ENCODE measurements around the gene SVOP.

The SVOP gene

GRCh38 chr12:108935159-108935763 is 85.6 kb downstream of the SVOP start:
- TF ChIP-seq CTCF (conservative IDR thresholded peaks at IDR 0.05; ENCODE audit: low read depth, low read length) = no peak
- no peak overlapping the region for H3K27ac ChIP-seq
- H3K4me2 ChIP-seq = no peak overlapping the region

GRCh38 chr12:108933949-108934348 is 86.9 kb downstream of the SVOP start:
- H3K4me1 ChIP-seq (ENCODE audit: low read depth, poor library complexity, severe bottlenecking) = no peaks in the 10 kb centered on the region
- H3K4me3 ChIP-seq (IDR thresholded peaks at IDR 0.05; ENCODE audit: insufficient read depth, low read depth, low read length) = no peak overlapping the region
- TF ChIP-seq CTCF (conservative IDR thresholded peaks at IDR 0.05; ENCODE audit: low read depth, low read length) = no peak
- H2AFZ ChIP-seq (ENCODE audit: low read depth) = no peak overlapping the region
- H3K27ac ChIP-seq = no peak overlapping the region
- H4K20me1 ChIP-seq (ENCODE audit: insufficient read depth) = no peaks in the 10 kb centered on the region
- H3K36me3 ChIP-seq (ENCODE audit: insufficient read depth) = no peaks in the 10 kb centered on the region
- H3K9ac ChIP-seq = no peak overlapping the region
- no peak overlapping the region for H3K4me2 ChIP-seq
- H3K27me3 ChIP-seq (ENCODE audit: insufficient read depth, low read depth) = no peaks in the 10 kb centered on the region
- H3K79me2 ChIP-seq (ENCODE audit: insufficient read depth, low read depth) = no peaks in the 10 kb centered on the region

More at GRCh38 chr12:108935159-108935763, 85.6 kb downstream of the SVOP start:
- Histone ChIP-seq H3K36me3 (ENCODE audit: insufficient read depth) (no peaks in the 10 kb centered on the region), H3K79me2 (ENCODE audit: insufficient read depth, low read depth) (no peaks in the 10 kb centered on the region), H3K9ac (no peak overlapping the region), H3K27me3 (ENCODE audit: insufficient read depth, low read depth) (no peaks in the 10 kb centered on the region), H2AFZ (ENCODE audit: low read depth) (no peak overlapping the region), H4K20me1 (ENCODE audit: insufficient read depth) (no peaks in the 10 kb centered on the region), H3K4me3 (IDR thresholded peaks at IDR 0.05; ENCODE audit: insufficient read depth, low read depth, low read length) (no peak overlapping the region), H3K4me1 (ENCODE audit: low read depth, poor library complexity, severe bottlenecking) (no peaks in the 10 kb centered on the region)

GRCh38 chr12:108930756-108931155 is 90.1 kb downstream of the SVOP start:
- no peaks in the 10 kb centered on the region for H3K79me2 ChIP-seq (ENCODE audit: insufficient read depth, low read depth)
- no peak overlapping the region for H3K4me3 ChIP-seq (IDR thresholded peaks at IDR 0.05; ENCODE audit: insufficient read depth, low read depth, low read length)
- H3K4me2 ChIP-seq = no peak overlapping the region
- no peak overlapping the region for H3K9ac ChIP-seq
- H3K4me1 ChIP-seq (ENCODE audit: low read depth, poor library complexity, severe bottlenecking) = no peaks in the 10 kb centered on the region
- H3K27ac ChIP-seq = no peak overlapping the region
- H4K20me1 ChIP-seq (ENCODE audit: insufficient read depth) = no peaks in the 10 kb centered on the region
- H2AFZ ChIP-seq (ENCODE audit: low read depth) = no peak overlapping the region
- no peaks in the 10 kb centered on the region for H3K36me3 ChIP-seq (ENCODE audit: insufficient read depth)
- no peak for TF ChIP-seq CTCF (conservative IDR thresholded peaks at IDR 0.05; ENCODE audit: low read depth, low read length)
- no peaks in the 10 kb centered on the region for H3K27me3 ChIP-seq (ENCODE audit: insufficient read depth, low read depth)

- H3K27me3 ChIP-seq (ENCODE audit: insufficient read depth, low read depth) = no peaks in the 10 kb centered on the region
- H3K4me2 ChIP-seq = no peak overlapping the region
- H3K9ac ChIP-seq = no peak overlapping the region
- no peaks in the 10 kb centered on the region for H4K20me1 ChIP-seq (ENCODE audit: insufficient read depth)
- H3K4me1 ChIP-seq (ENCODE audit: low read depth, poor library complexity, severe bottlenecking) = no peaks in the 10 kb centered on the region
- no peaks in the 10 kb centered on the region for H3K79me2 ChIP-seq (ENCODE audit: insufficient read depth, low read depth)
- H3K27ac ChIP-seq = no peak overlapping the region
- H3K36me3 ChIP-seq (ENCODE audit: insufficient read depth) = no peaks in the 10 kb centered on the region
- no peak overlapping the region for H3K4me3 ChIP-seq (IDR thresholded peaks at IDR 0.05; ENCODE audit: insufficient read depth, low read depth, low read length)
- TF ChIP-seq CTCF (conservative IDR thresholded peaks at IDR 0.05; ENCODE audit: low read depth, low read length) = no peak
- H2AFZ ChIP-seq (ENCODE audit: low read depth) = no peak overlapping the region
Observed at GRCh38 chr12:108930155-108930554, 90.7 kb downstream of the SVOP start.
